22Rv1 (cell line): ENCODE results near the gene CD58.

Experiments used
- H3K27ac ChIP-seq: fragments of 450-650 bp; 2 replicates; pipeline ENCODE4 v1.5.1; 2017
- ZFX ChIP-seq: fragments of 450-650 bp; IDR thresholded peaks from 2 replicates; pipeline ENCODE4 v1.6.1; 2017; ENCODE audit warnings: antibody characterized with exemption, borderline replicate concordance
- TF ChIP-seq, protein P1 (sequence below): fragments of 450-650 bp; IDR thresholded peaks from 2 replicates; pipeline ENCODE4 v1.5.1; 2017; ENCODE audit warnings: mild to moderate bottlenecking

CD58 gene

GRCh38 chr1:116538544-116538943 lies 32.3 kb downstream of the CD58 start:
- TF ChIP-seq, protein P1, sequence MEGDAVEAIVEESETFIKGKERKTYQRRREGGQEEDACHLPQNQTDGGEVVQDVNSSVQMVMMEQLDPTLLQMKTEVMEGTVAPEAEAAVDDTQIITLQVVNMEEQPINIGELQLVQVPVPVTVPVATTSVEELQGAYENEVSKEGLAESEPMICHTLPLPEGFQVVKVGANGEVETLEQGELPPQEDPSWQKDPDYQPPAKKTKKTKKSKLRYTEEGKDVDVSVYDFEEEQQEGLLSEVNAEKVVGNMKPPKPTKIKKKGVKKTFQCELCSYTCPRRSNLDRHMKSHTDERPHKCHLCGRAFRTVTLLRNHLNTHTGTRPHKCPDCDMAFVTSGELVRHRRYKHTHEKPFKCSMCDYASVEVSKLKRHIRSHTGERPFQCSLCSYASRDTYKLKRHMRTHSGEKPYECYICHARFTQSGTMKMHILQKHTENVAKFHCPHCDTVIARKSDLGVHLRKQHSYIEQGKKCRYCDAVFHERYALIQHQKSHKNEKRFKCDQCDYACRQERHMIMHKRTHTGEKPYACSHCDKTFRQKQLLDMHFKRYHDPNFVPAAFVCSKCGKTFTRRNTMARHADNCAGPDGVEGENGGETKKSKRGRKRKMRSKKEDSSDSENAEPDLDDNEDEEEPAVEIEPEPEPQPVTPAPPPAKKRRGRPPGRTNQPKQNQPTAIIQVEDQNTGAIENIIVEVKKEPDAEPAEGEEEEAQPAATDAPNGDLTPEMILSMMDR: no peak
- TF ChIP-seq ZFX: no peak
- H3K27ac ChIP-seq: no peak overlapping the region

GRCh38 chr1:116537898-116538297 lies 32.9 kb downstream of the CD58 start:
- H3K27ac ChIP-seq: no peak overlapping the region
- TF ChIP-seq, protein P1: no peak
- no peak for TF ChIP-seq ZFX

GRCh38 chr1:116537040-116537831 lies 33.6 kb downstream of the CD58 start:
- H3K27ac ChIP-seq: peak overlapping the region; percentile 22; the same call in 1 of the 2 replicates
- no peak for TF ChIP-seq ZFX
- TF ChIP-seq, protein P1: no peak

DNA sequence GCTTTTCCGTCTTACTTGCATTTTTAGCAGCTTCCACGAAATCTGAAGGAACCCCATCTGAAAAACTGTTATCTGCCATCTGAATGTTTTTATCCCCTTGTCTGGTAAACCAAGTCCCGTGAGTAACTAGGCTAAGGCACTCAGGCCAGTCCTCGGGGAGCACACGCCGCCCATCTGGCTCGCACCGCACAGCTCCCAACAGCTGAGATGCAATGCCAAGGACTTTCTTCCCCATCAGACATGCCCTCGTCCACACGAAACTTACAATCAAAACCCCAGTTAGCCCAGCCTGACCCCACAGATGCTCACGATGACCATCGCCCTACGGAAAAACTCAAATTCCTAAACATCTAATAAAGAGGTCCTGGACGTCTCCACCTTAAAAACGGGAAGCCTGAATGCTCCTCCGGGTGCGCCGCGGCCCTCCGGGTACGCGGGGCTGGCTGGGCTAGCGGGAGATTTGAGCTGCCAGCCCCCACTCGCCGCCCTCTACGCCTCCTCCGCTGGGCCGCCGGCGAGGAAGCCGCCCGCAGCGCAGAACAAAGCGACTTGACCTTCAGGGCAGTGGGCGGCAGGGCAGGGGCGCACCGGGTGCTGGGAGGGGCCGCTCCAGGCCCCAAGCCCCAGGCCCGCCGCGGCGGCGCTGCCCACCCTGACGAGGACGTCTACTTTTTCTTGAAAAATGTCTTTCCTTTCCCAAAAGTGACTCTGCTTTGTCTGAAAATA lies 36.6 kb downstream of the CD58 start:
- H3K27ac ChIP-seq: no peak overlapping the region
- TF ChIP-seq, protein P1: no peak
- no peak for TF ChIP-seq ZFX

GRCh38 chr1:116533429-116533820 lies 37.4 kb downstream of the CD58 start:
- no peak overlapping the region for H3K27ac ChIP-seq
- TF ChIP-seq, protein P1: no peak
- no peak for TF ChIP-seq ZFX

DNA sequence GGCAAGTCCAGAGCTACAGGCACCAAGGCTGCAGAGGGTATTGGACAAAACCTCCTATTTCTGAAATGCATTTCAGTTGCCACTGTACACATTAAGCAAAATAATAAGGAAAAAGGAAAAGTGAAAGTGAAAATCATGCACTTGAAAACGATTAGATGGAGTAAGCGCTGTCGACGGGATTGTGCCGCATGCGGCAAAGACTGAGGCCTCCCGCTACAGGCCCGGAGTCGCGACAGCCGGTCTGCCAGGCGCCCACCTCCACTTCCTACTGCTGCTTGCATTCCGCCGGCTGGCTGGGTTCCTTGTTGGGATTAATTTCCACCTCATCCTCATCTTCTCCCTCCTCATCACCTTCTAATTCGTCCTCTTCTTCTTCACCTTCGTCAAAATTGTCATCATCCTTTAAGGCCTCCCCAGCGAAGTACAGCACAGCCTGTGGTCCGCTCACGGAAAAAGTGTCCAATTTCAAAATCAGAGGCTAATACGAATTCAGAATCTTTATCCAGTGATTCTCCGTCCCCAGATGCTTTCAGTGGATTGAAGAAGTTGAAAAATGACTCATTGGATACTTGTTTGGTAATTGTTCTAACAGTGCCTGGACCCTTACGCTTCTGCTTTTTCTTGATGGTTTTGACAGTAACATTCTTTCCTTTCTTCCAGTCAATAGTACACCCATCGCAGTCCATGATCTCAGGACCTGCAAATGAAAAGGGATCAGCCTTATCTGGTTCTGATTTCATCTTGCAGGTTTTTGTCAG lies 38.0 kb downstream of the CD58 start:
- no peak for TF ChIP-seq ZFX
- TF ChIP-seq, protein P1: no peak

More for the DNA sequence above, 38.0 kb downstream of the CD58 start:
- H3K27ac ChIP-seq: no peak overlapping the region
